HG03108 (cell line): Measurements from ENCODE around the gene CCP110.

Source experiments
- ATAC-seq: cut with Tn5 transposase; IDR thresholded peaks from one replicate; pipeline ENCODE4 v1.9.1; 2021; ENCODE audit warnings: moderate library complexity; ENCODE audit not compliant: unreplicated experiment

The CCP110 gene

GRCh38 chr16:19595043-19595767 lies 71.5 kb downstream of the CCP110 start:
- ATAC-seq, result no peak

- no peak for ATAC-seq
Measured at GRCh38 chr16:19598805-19599510, 75.2 kb downstream of the CCP110 start.

GRCh38 chr16:19599968-19600716 lies 76.4 kb downstream of the CCP110 start:
- ATAC-seq, result no peak

GRCh38 chr16:19601083-19601976 lies 77.6 kb downstream of the CCP110 start:
- ATAC-seq, result no peak
